ENCODE results near the gene CEP104. TPM values are rescaled to one million over a fixed set of nuclear protein-coding genes. Genes with fewer than 3 reads are reported as not detected.
A peak's percentile ranks its signal among the peaks of the same experiment; 100 is the strongest.

Gene CEP104
- total and polyA plus RNA-seq, 9 of the 15 experiments (the other 6 are each of a cell fraction or from before 2014, with no cell fraction given), result 11.2 to 63.4 (median 42.6) TPM

GRCh38 chr1:3856923-3857790 is at the start of gene CEP104, which contains the start of gene DFFB (continued):
- TF ChIP-seq ZNF609 (CRISPR knock-in tag; IDR thresholded peaks at IDR 0.05; ENCODE audit: borderline replicate concordance) (0 out of 2 replicates have a peak, but pooled peaks have one; percentile 66), ZNF239 (CRISPR knock-in tag; IDR thresholded peaks at IDR 0.05) (no peak), MXD1 (CRISPR knock-in tag; IDR thresholded peaks at IDR 0.05; ENCODE audit: borderline replicate concordance, poor library complexity, severe bottlenecking) (peak; percentile 32), TCF7L2 (IDR thresholded peaks at IDR 0.05; ENCODE audit: low read depth, low read length) (no peak), TARDBP (IDR thresholded peaks at IDR 0.05) (no peak), ZNF785 (CRISPR knock-in tag; IDR thresholded peaks at IDR 0.05) (no peak), ZNF717 (CRISPR knock-in tag; IDR thresholded peaks at IDR 0.05) (no peak), ZNF354B (CRISPR knock-in tag; IDR thresholded peaks at IDR 0.05) (no peak), TAF15 (IDR thresholded peaks at IDR 0.05; ENCODE audit: low read depth, low read length) (no peak), ZNF764 (CRISPR knock-in tag; IDR thresholded peaks at IDR 0.05; ENCODE audit: low read depth) (no peak), PYGO2 (tag; IDR thresholded peaks at IDR 0.05) (no peak), DIDO1 (tag; IDR thresholded peaks at IDR 0.05; ENCODE audit: low read depth) (peak; percentile 61)
- TF ChIP-seq, protein P1, sequence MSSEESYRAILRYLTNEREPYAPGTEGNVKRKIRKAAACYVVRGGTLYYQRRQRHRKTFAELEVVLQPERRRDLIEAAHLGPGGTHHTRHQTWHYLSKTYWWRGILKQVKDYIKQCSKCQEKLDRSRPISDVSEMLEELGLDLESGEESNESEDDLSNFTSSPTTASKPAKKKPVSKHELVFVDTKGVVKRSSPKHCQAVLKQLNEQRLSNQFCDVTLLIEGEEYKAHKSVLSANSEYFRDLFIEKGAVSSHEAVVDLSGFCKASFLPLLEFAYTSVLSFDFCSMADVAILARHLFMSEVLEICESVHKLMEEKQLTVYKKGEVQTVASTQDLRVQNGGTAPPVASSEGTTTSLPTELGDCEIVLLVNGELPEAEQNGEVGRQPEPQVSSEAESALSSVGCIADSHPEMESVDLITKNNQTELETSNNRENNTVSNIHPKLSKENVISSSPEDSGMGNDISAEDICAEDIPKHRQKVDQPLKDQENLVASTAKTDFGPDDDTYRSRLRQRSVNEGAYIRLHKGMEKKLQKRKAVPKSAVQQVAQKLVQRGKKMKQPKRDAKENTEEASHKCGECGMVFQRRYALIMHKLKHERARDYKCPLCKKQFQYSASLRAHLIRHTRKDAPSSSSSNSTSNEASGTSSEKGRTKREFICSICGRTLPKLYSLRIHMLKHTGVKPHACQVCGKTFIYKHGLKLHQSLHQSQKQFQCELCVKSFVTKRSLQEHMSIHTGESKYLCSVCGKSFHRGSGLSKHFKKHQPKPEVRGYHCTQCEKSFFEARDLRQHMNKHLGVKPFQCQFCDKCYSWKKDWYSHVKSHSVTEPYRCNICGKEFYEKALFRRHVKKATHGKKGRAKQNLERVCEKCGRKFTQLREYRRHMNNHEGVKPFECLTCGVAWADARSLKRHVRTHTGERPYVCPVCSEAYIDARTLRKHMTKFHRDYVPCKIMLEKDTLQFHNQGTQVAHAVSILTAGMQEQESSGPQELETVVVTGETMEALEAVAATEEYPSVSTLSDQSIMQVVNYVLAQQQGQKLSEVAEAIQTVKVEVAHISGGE (CRISPR knock-in tag; IDR thresholded peaks at IDR 0.05), result no peak
- TF ChIP-seq, protein P2, sequence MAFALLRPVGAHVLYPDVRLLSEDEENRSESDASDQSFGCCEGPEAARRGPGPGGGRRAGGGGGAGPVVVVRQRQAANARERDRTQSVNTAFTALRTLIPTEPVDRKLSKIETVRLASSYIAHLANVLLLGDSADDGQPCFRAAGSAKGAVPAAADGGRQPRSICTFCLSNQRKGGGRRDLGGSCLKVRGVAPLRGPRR (CRISPR knock-in tag; IDR thresholded peaks at IDR 0.05), result no peak; the same call in 1 of the 2 replicates
- TF ChIP-seq, protein P3, sequence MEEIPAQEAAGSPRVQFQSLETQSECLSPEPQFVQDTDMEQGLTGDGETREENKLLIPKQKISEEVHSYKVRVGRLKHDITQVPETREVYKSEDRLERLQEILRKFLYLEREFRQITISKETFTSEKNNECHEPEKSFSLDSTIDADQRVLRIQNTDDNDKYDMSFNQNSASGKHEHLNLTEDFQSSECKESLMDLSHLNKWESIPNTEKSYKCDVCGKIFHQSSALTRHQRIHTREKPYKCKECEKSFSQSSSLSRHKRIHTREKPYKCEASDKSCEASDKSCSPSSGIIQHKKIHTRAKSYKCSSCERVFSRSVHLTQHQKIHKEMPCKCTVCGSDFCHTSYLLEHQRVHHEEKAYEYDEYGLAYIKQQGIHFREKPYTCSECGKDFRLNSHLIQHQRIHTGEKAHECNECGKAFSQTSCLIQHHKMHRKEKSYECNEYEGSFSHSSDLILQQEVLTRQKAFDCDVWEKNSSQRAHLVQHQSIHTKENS (CRISPR knock-in tag; IDR thresholded peaks at IDR 0.05), result no peak
